Amniotic epithelial cell (primary cell): ENCODE measurements around the gene PPM1A.
A peak's percentile ranks its signal among the peaks of the same experiment; 100 is the strongest.

Experiments
- DNase-seq: peaks from one replicate; pipeline ENCODE4 v3.0.0-alpha.2; 2010; ENCODE audit warnings: low read depth

PPM1A gene

DNA sequence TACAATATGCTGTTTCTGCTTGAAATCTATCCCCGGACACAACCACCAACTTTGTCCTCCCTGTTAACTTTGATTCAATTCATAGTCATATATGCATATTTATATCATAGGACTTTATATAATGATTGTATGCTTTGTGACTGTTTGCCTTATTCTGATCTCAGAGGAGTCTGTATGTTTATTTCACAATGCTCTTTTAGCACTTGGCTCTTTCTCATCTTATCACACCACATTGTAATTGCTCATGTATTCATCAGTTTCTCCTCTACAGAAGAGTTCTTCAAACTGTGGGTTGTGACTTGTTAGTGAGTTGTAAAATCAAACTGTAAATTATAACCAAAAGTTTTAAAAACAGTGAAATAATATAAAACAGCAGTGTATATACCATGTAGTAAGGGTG, 21.7 kb upstream of the PPM1A start:
- peak; percentile 21 for DNase-seq

DNA sequence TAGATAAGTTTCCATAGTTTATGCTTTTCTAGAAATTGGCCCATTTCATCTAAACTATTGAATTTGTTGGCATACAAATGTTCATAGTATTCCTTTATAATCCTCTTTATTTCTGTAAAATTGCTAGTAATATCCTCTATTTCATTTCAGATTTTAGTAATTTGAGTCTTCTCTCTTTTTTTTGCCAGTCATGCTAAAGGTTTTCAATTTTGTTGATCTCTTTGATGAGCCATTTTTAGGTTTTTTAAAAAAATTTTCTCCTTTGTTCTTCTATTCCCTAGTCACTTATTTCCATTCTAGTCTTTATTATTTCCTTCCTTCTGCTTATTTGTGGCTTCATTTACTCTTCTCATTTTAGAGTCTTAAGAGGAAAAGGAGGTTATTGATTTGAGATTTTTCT, 19.4 kb upstream of the PPM1A start:
- no peak for DNase-seq

DNA sequence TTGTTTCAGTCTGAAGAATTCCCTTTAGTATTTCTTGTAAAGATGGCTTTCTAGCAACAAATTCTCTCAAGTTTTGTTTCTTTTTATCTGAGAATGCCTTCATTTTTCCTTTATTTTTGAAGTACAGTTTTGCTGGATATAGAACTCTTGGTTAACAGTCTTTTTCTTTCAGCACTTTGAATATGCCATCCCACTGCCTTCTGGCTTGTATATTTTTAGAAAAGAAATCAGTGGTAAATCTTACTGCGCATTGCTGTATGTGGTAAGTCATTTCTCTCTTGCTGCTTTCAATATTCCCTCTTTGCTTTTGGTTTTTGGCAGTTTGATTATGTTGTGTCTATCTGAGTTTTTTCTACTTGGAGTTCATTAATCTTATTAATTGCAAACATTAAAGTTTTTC, 16.8 kb upstream of the PPM1A start:
- DNase-seq = no peak

DNA sequence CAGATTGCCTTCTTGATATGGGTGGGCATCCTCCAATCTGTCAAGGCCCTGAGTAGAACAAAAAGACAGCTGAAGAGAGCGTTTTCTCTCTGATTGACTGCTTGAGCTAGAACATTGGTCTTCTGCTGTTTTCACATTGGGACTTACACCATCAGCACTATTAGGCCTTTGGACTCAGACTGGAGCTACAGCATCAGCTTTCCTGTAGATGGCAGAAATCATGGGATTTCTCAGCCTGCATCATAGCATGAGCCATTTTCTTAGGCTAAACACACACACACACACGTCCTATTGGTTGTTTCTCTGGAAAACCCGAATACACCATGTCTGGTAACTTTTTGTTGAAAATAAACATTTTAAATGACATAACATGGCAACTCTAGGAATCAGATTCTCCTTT, 15.8 kb upstream of the PPM1A start:
- DNase-seq = no peak

DNA sequence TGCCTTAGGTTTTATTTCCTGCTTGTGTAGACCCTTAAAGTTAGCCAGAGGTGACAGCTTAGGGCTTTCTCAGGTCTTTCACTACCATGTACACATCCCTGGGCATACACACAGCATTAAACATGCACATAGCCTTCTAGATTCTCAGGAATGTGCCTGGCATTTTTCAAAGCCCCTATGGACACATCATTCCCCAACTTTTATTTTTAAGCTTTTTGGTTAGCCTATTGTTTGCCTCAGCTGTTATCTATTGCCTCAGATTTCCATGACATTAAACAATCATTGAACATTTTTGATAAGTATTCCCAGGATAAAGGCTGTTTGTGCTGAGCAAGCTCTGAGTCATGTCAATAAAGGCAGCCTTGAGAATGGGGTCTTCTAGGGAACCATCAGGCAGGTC, 15.1 kb upstream of the PPM1A start:
- no peak for DNase-seq

DNA sequence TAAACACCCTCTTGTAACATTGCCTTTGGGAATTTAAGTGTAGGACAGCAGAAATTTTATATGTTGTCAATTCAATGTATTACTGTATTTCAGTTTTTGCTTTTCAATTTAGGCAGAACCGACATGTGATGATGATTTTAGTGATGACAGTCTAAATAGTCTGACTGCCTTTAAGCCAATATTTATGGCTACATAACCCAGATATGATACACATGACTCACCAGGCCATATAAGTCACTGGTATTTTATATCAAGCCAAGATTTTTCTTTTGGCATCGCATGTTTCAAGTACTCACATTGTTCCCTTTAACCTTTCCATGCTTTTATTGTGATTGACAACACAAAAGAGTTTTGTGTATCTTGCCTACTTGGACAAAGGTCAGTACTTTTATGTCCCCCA, 13.6 kb upstream of the PPM1A start:
- DNase-seq = no peak

DNA sequence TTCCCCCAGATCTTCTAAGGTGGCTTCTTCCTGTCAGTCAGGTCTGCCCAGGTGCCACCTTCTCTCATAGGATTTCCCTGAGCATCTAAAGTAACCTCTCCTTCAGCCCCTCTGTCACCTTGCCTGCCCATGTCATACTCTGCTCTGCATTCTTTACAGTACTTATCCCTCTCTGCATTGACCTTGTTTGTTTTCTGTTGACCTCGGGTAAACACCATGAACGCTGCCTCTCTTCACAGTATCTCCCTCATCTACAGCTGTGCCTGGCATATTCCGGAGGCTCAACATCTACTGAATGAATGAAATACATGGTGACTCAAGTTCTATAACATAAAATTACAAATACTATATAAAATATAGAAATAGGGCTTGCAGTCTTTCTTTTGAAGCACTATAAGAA, 10.1 kb upstream of the PPM1A start:
- no peak for DNase-seq

DNA sequence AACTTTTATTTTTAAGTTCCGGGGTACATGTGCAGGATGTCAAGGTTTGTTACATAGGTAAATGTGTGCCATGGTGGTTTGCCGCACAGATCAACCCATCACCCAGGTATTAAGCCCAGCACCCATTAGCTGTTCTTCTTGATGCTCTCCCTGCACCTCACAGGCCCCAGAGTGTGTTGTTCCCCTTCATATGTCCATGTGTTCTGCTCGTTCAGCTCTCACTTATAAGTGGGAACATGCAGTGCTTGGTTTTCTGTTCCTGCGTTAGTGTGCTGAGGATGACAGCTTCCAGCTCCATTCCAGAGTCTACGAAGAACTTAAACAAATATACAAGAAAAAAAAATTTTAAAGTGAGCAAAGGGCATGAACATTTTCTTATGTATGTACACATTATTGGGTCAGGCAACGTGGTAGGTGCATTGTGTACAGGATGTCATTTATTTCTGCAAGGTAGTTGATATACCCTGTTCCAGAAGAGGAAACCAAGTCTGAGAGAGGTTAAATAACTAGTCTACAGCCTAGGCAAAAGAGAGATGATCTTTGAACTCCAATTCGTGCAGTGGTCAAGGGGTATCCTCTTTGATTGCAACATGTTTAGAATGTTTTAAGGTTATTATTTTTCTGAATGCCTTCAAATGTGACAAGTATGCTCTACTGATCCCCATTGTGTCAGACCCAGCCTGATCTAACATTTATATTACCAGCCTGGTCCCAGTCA, 8.7 kb upstream of the PPM1A start:
- DNase-seq = no peak

DNA sequence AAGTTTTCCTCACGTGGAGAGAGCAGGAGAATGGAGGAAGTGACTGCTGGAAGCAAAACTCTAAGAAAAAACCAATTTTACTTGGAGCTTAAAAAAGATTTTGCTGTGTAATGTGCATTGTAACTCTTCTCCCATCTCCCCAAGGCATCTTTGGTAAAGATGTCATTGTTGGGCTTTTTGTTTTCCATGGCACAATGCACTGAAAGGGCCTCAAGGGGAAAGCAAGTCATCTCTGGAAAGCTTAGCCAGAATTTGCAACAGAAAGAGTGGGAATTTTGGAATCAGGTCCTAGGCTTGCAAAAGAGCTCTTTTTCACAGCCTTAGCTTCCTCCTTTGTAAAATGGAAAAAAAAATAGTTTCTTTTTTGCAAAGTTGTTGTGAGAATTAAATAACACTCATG, 7.9 kb upstream of the PPM1A start:
- DNase-seq = no peak

DNA sequence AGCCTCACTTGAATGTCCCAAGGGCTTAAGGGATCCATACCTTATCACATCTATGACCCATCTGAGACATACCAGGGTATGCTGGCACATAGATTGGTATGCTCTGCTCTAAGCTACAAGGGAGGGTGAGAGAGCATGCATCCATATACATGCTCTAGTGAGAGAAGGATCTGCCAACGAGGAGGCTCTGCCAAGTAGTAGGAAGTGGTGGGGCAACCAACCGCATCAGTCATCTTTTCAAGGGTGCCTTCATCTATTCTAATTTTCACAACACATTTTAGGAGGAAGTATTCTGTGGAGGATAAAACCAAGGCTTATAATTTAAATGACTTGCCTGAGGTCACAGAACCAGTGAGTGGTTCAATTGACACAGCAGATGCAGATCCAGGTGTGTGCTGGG, 6.6 kb upstream of the PPM1A start:
- no peak for DNase-seq

DNA sequence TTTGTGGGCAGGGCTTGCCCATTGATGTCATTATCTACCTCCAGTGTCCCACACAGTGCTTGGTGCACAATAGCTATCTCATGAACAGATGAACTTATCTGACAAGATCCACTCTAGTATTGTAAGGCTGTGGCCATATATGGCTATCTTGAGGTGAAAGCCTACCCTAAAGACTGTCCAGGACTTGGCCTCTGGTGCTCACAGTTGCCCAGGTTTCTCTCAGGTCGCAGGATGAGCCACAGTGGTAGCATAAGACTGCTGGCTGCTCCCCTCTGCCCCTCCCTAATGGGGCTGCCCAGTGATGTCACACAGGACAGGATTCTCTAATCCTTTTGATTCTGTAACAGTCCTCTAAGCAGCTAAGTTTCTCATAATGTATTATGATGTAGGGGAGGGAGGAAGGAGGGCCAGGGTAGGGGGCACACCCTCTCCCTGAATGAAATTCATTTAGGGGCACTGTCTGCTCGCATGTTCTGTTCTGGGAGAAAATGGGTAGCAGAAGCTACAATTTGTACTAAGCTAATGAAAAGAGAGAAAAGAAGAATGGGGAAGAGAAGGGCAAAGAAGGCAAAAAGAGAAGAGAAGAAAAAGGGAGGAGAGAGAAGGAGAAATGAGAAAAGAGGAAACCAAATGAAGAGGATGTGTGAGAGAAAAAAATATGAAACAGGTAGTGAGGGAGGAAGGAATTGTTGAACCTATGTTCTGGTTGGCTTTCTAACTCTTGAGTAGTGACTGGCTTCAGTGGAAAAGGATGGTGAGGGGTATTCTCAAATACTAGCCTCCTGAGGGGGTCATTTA, 3.4 kb upstream of the PPM1A start:
- no peak for DNase-seq

DNA sequence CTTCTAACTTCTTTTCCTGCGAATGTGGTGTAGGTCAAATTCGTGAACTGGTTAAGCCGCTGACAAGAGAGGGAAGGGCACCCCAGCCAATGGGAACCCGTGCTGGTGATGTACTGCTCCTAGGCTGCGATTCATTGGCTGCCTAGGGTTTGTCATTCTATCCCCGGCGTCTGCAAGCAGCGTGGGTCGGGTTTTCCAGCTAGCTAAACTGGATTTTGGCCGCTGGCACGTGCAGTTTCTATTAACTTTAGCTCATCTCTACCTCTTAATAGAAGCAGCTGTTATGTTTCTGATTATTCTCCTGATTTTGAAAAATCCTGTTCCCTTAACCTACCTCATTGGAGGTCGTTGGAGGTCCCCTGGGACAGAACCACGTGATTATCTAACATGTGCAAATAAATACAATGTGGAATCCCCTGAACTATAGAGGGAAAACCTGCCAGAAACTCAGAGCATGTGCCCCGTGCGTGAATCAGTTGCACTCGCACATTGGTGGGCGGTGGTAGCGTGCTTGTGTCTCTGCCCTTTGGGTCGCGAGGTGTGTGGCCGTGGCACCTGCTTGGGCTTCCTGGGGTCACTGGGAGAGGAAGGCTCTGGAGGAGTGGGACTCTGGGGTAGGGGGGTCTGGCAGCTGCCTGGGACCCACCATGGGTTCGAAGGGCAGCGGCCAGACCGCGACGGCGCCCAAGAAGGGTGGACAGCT, 876 bp upstream of the PPM1A start:
- peak; percentile 92 for DNase-seq

DNA sequence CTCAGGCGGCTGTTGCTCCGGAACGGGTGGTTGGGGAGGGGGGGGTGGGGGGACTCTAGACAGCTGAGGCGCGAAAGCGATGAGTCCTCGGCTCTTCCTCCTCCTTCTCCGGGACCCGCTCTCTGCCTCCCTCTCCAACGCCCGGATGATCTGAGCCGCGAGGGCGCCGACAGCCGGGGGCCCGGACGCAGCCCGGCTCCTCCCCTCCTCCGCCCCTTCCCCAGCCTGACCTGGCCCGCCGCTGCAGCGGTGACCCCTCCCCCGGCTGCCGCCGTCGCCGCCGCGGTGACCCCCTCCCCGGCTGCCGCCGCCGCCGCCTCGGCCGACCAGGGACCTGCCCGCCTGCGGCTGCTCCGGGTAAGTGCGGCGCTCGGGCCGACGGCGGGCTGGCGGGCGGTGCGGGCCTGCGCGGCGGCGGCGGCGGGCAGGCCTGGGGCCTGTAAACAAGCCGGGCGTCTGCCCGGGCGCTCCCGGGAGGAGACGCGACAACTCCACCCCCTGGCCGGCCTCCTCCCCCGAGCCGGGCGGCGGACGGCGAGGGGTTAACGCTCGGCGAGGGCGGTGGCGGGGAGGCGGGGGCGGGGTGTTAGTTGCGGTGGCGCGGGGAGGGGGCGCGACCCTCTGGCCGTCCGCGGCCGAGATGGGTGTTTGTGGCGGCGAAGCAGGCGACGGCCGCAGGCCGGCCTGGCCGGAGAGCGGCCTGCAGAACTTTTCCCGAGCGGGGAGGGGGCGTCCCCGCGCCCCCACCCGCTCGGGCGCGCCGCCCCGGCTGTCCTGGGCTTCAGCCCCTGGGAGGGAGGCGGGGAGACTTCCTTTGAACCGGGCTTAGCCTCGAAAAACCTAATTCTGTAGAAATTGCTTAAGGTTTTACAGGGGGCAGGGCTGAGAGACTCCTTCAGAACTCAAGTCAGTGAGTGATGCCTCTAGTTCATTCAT, 568 bp downstream of the PPM1A start:
- peak; percentile 57 for DNase-seq

DNA sequence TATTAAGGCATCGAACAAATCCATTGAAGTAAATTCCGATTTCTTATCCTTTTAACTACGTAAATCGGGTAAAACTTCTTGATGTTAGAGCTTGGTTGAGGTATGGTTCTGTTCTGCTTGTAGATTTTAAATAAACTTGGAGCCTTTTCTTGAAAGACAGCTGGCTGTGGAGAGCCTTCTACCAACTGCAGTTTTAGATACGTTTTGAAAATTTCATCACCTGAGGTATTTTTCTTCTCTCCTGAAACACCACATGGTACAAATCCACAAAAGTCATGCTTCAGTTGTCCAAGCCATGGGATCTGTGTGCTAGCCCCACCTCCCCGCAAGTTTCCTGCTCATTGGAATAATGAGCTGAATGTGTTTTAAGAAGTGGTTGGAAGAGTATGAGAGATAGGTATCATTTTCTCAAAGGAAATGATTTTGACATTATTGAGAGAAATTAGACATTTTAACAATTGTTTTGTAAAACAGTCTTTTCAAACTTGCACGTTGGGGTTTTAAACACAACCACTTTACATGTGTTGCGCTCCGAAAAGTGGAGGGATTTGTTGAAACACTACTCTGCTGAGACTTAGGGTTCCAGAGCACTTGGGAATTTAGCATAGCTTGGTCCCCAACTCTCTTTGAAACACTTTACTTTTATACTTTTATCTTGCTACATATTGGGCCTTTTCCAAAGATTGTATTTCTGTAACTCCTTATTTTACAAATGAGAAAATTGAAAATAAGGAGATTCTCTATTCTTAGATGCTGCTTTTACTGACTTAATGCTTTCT, 1.4 kb downstream of the PPM1A start:
- peak; percentile 45 for DNase-seq

DNA sequence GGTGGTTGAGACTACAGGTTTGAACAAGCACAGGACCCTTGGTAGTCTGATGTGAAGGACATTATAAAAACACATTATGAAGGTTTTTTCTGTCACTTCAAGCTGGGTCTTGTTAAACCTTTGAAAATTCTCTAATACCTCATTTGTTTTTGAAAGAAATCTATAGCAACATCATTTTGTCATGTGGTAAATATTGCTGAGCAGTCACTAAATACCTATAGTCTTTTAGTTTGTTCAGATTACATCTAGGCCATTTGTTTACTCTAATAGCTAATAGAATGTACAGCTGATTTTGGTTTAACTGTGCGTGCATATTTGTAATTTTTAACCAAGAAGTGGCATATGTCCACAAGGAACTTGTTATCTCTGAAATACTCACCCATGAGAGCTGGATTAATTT, 2.9 kb downstream of the PPM1A start:
- DNase-seq = no peak

DNA sequence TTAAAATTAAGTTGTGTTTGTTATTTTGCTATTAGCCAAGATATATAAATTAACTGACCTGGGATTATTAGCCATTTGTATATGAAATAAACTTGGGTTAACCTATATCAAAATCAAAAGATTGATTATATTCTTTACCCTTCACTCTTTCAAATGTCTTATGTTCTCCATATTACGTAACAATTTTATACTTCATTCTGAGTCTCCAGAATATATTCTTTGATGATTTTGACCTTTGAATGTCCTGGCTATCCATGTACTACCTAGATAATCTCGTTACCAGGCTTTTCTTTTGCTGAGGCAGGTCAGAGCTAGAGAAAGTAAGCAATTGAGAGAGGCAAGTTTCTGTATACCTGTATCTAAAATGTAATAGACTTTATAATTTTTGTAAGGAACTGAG, 3.6 kb downstream of the PPM1A start:
- DNase-seq = no peak

DNA sequence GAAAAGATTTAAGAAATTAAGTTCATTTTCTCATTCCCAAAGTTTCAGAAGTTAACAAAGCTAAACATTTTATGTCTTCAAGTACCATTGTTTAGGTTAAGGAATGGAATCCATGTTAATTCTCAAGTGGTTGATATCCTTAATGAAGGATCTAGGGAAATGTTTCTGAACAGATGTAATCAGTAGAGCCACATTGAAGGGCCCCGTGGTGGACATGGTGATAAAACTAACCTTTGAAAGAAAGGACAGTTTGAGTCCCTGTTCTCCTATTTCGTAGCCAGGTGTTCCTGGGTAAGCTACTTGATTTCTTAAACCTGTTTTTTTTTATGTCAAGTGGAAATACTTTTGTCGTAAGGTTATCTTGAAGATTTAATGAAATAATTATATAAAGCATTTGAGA, 4.6 kb downstream of the PPM1A start:
- DNase-seq = no peak

DNA sequence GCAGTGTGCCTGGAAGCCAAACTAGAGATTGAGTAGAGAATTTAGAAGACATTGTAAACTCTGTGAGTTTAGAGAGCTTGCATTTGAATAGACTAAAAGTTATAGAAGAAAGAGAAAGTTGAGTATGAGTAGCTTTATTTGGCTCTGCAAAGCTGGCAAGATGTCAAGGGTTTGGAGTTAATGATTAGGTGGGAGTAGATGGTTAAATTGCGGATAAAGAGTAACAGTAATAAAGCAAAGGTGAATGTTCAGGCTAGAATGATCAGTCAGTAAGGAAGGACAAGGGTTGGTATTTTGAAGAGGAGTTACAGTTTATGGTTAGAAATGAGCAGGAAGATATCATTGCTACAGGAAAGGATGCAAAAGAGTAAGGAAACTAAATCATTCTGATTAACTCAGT, 5.2 kb downstream of the PPM1A start:
- DNase-seq = no peak

DNA sequence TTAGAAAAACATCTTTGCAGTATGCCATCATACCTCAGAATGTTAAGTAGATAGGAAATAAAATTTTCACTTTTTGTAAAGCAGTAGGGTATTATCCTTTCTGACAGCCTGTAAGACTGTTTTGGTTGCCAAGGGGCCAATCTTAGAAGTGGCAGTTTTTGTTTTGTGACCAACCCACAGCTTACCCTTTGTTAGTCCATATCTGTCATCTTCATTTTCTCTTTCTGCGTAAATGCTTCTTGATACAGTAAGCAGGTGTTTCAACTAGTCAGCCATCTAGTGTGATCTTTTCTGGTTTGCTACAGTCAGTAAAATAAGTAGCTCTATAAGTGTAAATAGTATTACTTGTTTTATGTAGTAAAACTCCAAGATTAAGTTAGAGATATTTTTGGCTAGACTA, 8.8 kb downstream of the PPM1A start:
- no peak for DNase-seq

DNA sequence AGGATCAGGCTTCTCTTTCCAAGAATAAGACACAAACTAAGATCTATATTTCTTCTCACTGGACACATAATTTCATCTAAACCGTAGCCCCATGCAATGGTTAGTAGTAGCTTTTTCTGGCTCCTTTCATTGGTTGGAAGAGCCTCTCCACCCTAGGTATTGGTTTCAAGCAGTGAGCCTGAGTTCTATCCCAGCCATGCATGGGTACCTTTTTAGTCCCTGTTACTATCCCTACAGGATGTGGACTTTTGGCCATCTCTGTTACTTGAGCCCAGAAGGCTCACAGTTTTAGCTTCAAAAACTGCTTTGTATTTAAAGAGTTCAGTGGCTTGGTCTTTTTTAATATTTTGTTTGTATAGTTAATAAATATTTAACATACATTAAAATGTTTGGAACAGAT, 16.1 kb downstream of the PPM1A start:
- no peak for DNase-seq
